HFF-Myc (cell line): ENCODE results near the gene CFAP74.
A peak's percentile ranks its signal among the peaks of the same experiment; 100 is the strongest.

ENCODE experiments used
- DNase-seq: peaks from one replicate; pipeline ENCODE4 v3.0.0-alpha.2; 2011; ENCODE audit warnings: low read depth; ENCODE audit errors: extremely low read depth
- H3K4me3 ChIP-seq: replicated peaks from 2 replicates; pipeline ENCODE4 v1.5.1; 2011; ENCODE audit warnings: low read depth, mild to moderate bottlenecking, control low read depth, low read length
- CTCF ChIP-seq: IDR thresholded peaks from 2 replicates; pipeline ENCODE4 v1.5.1; 2012; ENCODE audit warnings: mild to moderate bottlenecking, low read depth, low read length, control low read depth; ENCODE audit errors: missing control alignments

The CFAP74 gene

GRCh38 chr1:1958071-1958541 lies 45.5 kb downstream of the CFAP74 start:
- H3K4me3 ChIP-seq = no peak overlapping the region
- no peak for TF ChIP-seq CTCF
- DNase-seq = no peak

GRCh38 chr1:1957533-1957961 lies 46.0 kb downstream of the CFAP74 start:
- TF ChIP-seq CTCF = no peak
- H3K4me3 ChIP-seq = no peak overlapping the region
- DNase-seq = no peak

GRCh38 chr1:1956586-1957532 lies 46.7 kb downstream of the CFAP74 start:
- no peak for TF ChIP-seq CTCF
- H3K4me3 ChIP-seq = no peak overlapping the region
- DNase-seq = no peak

- no peak for TF ChIP-seq CTCF
- DNase-seq = no peak
- H3K4me3 ChIP-seq = no peak overlapping the region
Observed at GRCh38 chr1:1956101-1956500, 47.5 kb downstream of the CFAP74 start.

GRCh38 chr1:1955621-1956094 lies 47.9 kb downstream of the CFAP74 start:
- TF ChIP-seq CTCF = no peak
- no peak overlapping the region for H3K4me3 ChIP-seq
- no peak for DNase-seq

- DNase-seq = no peak
- H3K4me3 ChIP-seq = no peak overlapping the region
- TF ChIP-seq CTCF = peak; percentile 21
Observed at GRCh38 chr1:1954831-1955441, 48.6 kb downstream of the CFAP74 start.
